HEK293 (cell line): ENCODE results near the gene SLC1A7.

ENCODE experiments used
- CTCF ChIA-PET: fragments of 350-600 bp; formaldehyde crosslinking; extraction: SDS; loops from one replicate; lab custom pipeline; 2021; ENCODE audit warnings: antibody characterized with exemption; lab: Yijun Ruan, JAX
- POLR2A ChIA-PET: fragments of 300-600 bp; formaldehyde crosslinking; extraction: SDS; loops from one replicate; lab custom pipeline; 2020; ENCODE audit warnings: antibody characterized with exemption, inconsistent platforms; lab: Yijun Ruan, JAX
- H3K27ac ChIP-seq: fragments of 200-500 bp; sonication (Bioruptor generic); 2 replicates; pipeline ENCODE4 v1.5.1; 2014; ENCODE audit warnings: low read depth, low read length, control low read depth, inconsistent platforms; ENCODE audit errors: extremely low read depth
- H3K36me3 ChIP-seq, 2 experiments: fragments of 200-500 bp in 1 of 2; sonication (Bioruptor generic) in 1 of 2; 1 replicate in 1 of 2; 2 replicates in 1 of 2; pipeline ENCODE4 v1.5.1; 2014 to 2017; ENCODE audit warnings: inconsistent platforms in 2 of 2, low read length in 2 of 2; ENCODE audit not compliant: control insufficient read depth in 2 of 2, insufficient read depth in 1 of 2
- H3K4me1 ChIP-seq: fragments of 200-500 bp; sonication (Bioruptor generic); 2 replicates; pipeline ENCODE4 v1.5.1; 2014; ENCODE audit warnings: mild to moderate bottlenecking, low read length, inconsistent platforms; ENCODE audit not compliant: control insufficient read depth, insufficient read depth
- H3K4me3 ChIP-seq: 2 replicates; pipeline ENCODE4 v1.5.1; 2011; ENCODE audit warnings: low read depth, mild to moderate bottlenecking, control low read depth, low read length, moderate library complexity
- H3K9me3 ChIP-seq: fragments of 200-500 bp; sonication (Bioruptor generic); 2 replicates; pipeline ENCODE4 v1.5.1; 2014; ENCODE audit warnings: low read depth, low read length, inconsistent platforms; ENCODE audit not compliant: control insufficient read depth, insufficient read depth
- KLF16 ChIP-seq: fragments of 450-650 bp; formaldehyde crosslinking; IDR thresholded peaks from 2 replicates; pipeline ENCODE4 v1.5.1; 2017; ENCODE audit warnings: missing biosample characterization, missing genetic modification characterization
- MZF1 ChIP-seq: fragments of 450-650 bp; formaldehyde crosslinking; IDR thresholded peaks from 2 replicates; pipeline ENCODE4 v1.5.1; 2017; ENCODE audit warnings: missing biosample characterization, missing genetic modification characterization, borderline replicate concordance
- PRDM1 ChIP-seq: fragments of 450-650 bp; formaldehyde crosslinking; IDR thresholded peaks from 2 replicates; pipeline ENCODE4; 2016; ENCODE audit warnings: missing biosample characterization, missing genetic modification characterization
- SALL2 ChIP-seq: fragments of 450-650 bp; formaldehyde crosslinking; IDR thresholded peaks from 2 replicates; pipeline ENCODE4 v1.5.0; 2017; ENCODE audit warnings: missing biosample characterization, mild to moderate bottlenecking, missing genetic modification characterization, borderline replicate concordance
- TRIM28 ChIP-seq: IDR thresholded peaks from 2 replicates; pipeline ENCODE4 v1.6.1; 2011; ENCODE audit warnings: low read length, control low read depth, borderline replicate concordance
- YY2 ChIP-seq: fragments of 450-650 bp; formaldehyde crosslinking; IDR thresholded peaks from 2 replicates; pipeline ENCODE4 v1.5.1; 2016; ENCODE audit warnings: missing biosample characterization, missing genetic modification characterization
- ZFP37 ChIP-seq: fragments of 450-650 bp; formaldehyde crosslinking; IDR thresholded peaks from 2 replicates; pipeline ENCODE4 v1.5.1; 2016; ENCODE audit warnings: missing biosample characterization, missing genetic modification characterization
- ZNF140 ChIP-seq: fragments of 450-650 bp; formaldehyde crosslinking; IDR thresholded peaks from 2 replicates; pipeline ENCODE4 v1.5.1; 2016; ENCODE audit warnings: missing biosample characterization, missing genetic modification characterization
- ZNF175 ChIP-seq: fragments of 450-650 bp; formaldehyde crosslinking; IDR thresholded peaks from 2 replicates; pipeline ENCODE4 v1.5.1; 2016; ENCODE audit warnings: missing biosample characterization, missing genetic modification characterization
- ZNF184 ChIP-seq: fragments of 450-650 bp; IDR thresholded peaks from 2 replicates; pipeline ENCODE4 v1.5.1; 2018; ENCODE audit warnings: missing biosample characterization, mild to moderate bottlenecking, missing genetic modification characterization
- ZNF239 ChIP-seq: fragments of 450-650 bp; formaldehyde crosslinking; IDR thresholded peaks from 2 replicates; pipeline ENCODE4 v1.5.1; 2016; ENCODE audit warnings: missing biosample characterization, missing genetic modification characterization
- ZNF335 ChIP-seq: fragments of 450-650 bp; formaldehyde crosslinking; conservative IDR thresholded peaks from 2 replicates; pipeline ENCODE4 v1.5.1; 2016; ENCODE audit warnings: missing biosample characterization, missing genetic modification characterization
- ZNF341 ChIP-seq: fragments of 450-650 bp; formaldehyde crosslinking; IDR thresholded peaks from 2 replicates; pipeline ENCODE4; 2016; ENCODE audit warnings: low read depth, missing biosample characterization, missing genetic modification characterization
- ZNF426 ChIP-seq: fragments of 450-650 bp; formaldehyde crosslinking; IDR thresholded peaks from 2 replicates; pipeline ENCODE4 v1.5.1; 2017; ENCODE audit warnings: missing biosample characterization, missing genetic modification characterization, mild to moderate bottlenecking, inconsistent platforms, moderate library complexity
- ZNF558 ChIP-seq: fragments of 450-650 bp; formaldehyde crosslinking; IDR thresholded peaks from 2 replicates; pipeline ENCODE4 v1.5.1; 2016; ENCODE audit warnings: missing biosample characterization, missing genetic modification characterization
- ZNF561 ChIP-seq: fragments of 450-650 bp; IDR thresholded peaks from 2 replicates; pipeline ENCODE4 v1.5.1; 2018; ENCODE audit warnings: missing biosample characterization, missing genetic modification characterization, borderline replicate concordance
- ZNF623 ChIP-seq: fragments of 450-650 bp; formaldehyde crosslinking; IDR thresholded peaks from 2 replicates; pipeline ENCODE4 v1.5.1; 2016; ENCODE audit warnings: missing biosample characterization, missing genetic modification characterization
- ZSCAN30 ChIP-seq: fragments of 450-650 bp; IDR thresholded peaks from 2 replicates; pipeline ENCODE4 v1.5.1; 2018; ENCODE audit warnings: missing biosample characterization, mild to moderate bottlenecking, missing genetic modification characterization, moderate library complexity
- TF ChIP-seq, protein P1 (sequence below): fragments of 450-650 bp; formaldehyde crosslinking; IDR thresholded peaks from 2 replicates; pipeline ENCODE4 v1.5.1; 2016; ENCODE audit warnings: missing biosample characterization, missing genetic modification characterization
- TF ChIP-seq, protein P2 (sequence below): fragments of 450-650 bp; formaldehyde crosslinking; IDR thresholded peaks from 2 replicates; pipeline ENCODE4 v1.5.1; 2016; ENCODE audit warnings: missing biosample characterization, missing genetic modification characterization
- TF ChIP-seq, protein P3 (sequence below): fragments of 450-650 bp; formaldehyde crosslinking; IDR thresholded peaks from 2 replicates; pipeline ENCODE4 v1.5.1; 2016; ENCODE audit warnings: missing biosample characterization, missing genetic modification characterization, low read depth
- TF ChIP-seq, protein P4 (sequence below): fragments of 450-650 bp; formaldehyde crosslinking; IDR thresholded peaks from 2 replicates; pipeline ENCODE4 v1.5.1; 2016; ENCODE audit warnings: missing biosample characterization, missing genetic modification characterization
- TF ChIP-seq, protein P5 (sequence below): fragments of 450-650 bp; formaldehyde crosslinking; IDR thresholded peaks from 2 replicates; pipeline ENCODE4 v1.5.1; 2017; ENCODE audit warnings: missing biosample characterization, missing genetic modification characterization
- TF ChIP-seq, protein P6 (sequence below): fragments of 450-650 bp; formaldehyde crosslinking; optimal IDR thresholded peaks from 2 replicates; pipeline ENCODE3; 2016; ENCODE audit warnings: missing biosample characterization, mild to moderate bottlenecking, missing genetic modification characterization

SLC1A7 gene

DNA sequence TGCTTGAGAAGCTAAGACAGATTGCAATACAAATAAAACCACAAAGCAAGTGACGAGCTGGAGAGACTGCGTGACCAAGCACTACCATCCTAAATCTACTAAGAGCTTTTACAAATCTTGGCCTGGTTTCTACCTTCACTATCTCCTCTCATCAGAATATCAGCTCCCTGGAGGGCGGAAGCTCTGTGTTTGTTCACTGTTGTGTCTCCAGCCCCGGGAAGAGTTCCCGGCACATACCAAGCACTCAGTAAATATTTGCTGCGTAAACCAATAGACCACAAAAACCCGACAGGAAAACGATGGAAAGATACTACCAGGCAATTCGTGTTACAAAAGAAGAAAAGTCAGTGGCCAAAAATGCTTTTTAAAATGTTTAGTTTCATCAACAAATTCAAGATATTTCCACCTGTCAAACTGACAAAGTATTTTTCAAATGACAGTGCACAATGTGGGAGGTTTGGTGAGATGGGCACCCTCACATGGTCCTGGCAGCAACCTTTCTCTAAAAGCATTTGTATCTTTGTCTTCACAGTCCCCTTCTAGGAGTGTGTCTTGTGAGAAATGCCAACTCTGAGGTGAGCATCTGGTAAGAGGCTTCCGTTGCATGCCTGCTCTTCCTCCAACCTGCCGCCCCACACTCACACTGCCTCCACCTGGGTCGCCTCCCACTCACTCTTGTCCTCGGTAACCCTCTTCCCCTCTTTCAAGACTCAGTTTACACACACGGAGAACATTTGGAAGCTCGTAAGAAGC, 34.7 kb downstream of the SLC1A7 start:
- Histone ChIP-seq H3K36me3 (no peaks in the 10 kb centered on the region), H3K4me3 (no peak overlapping the region), H3K9me3 (no peaks in the 10 kb centered on the region), H3K27ac (peak overlapping the region; percentile 14; the same call in 1 of the 2 replicates), H3K4me1 (peaks cover 8% of the 10 kb centered on the region)
- ChIA-PET POLR2A (interaction anchor here (0.5 kb wide), 1 partner anchor 95 kb away, joined by 6 read pairs; no protein-coding TSS in a partner anchor), CTCF (interaction anchor here (0.5 to 0.9 kb wide), 2 partner anchors 37 to 75 kb away, joined by 3 read pairs; no protein-coding TSS in a partner anchor)
- no peak for TF ChIP-seq ZNF623 (tag by site-specific recombination)
- TF ChIP-seq MZF1 (tag by site-specific recombination), result no peak
- no peak for TF ChIP-seq ZNF558 (tag by site-specific recombination)
- TF ChIP-seq, protein P1, sequence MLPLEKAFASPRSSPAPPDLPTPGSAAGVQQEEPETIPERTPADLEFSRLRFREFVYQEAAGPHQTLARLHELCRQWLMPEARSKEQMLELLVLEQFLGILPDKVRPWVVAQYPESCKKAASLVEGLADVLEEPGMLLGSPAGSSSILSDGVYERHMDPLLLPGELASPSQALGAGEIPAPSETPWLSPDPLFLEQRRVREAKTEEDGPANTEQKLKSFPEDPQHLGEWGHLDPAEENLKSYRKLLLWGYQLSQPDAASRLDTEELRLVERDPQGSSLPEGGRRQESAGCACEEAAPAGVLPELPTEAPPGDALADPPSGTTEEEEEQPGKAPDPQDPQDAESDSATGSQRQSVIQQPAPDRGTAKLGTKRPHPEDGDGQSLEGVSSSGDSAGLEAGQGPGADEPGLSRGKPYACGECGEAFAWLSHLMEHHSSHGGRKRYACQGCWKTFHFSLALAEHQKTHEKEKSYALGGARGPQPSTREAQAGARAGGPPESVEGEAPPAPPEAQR (tag by site-specific recombination), result no peak
- TF ChIP-seq, protein P2, sequence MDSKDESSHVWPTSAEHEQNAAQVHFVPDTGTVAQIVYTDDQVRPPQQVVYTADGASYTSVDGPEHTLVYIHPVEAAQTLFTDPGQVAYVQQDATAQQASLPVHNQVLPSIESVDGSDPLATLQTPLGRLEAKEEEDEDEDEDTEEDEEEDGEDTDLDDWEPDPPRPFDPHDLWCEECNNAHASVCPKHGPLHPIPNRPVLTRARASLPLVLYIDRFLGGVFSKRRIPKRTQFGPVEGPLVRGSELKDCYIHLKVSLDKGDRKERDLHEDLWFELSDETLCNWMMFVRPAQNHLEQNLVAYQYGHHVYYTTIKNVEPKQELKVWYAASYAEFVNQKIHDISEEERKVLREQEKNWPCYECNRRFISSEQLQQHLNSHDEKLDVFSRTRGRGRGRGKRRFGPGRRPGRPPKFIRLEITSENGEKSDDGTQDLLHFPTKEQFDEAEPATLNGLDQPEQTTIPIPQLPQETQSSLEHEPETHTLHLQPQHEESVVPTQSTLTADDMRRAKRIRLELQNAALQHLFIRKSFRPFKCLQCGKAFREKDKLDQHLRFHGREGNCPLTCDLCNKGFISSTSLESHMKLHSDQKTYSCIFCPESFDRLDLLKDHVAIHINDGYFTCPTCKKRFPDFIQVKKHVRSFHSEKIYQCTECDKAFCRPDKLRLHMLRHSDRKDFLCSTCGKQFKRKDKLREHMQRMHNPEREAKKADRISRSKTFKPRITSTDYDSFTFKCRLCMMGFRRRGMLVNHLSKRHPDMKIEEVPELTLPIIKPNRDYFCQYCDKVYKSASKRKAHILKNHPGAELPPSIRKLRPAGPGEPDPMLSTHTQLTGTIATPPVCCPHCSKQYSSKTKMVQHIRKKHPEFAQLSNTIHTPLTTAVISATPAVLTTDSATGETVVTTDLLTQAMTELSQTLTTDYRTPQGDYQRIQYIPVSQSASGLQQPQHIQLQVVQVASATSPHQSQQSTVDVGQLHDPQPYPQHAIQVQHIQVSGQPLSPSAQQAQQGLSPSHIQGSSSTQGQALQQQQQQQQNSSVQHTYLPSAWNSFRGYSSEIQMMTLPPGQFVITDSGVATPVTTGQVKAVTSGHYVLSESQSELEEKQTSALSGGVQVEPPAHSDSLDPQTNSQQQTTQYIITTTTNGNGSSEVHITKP (tag by site-specific recombination), result 0 out of 2 replicates have a peak, but pooled peaks have one; percentile 24
- TF ChIP-seq ZNF175 (tag by site-specific recombination), result no peak
- TF ChIP-seq ZNF561 (tag by site-specific recombination), result no peak
- TF ChIP-seq ZNF335 (tag by site-specific recombination), result 0 out of 2 replicates have a peak, but pooled peaks have one; percentile 14
- TF ChIP-seq, protein P3, sequence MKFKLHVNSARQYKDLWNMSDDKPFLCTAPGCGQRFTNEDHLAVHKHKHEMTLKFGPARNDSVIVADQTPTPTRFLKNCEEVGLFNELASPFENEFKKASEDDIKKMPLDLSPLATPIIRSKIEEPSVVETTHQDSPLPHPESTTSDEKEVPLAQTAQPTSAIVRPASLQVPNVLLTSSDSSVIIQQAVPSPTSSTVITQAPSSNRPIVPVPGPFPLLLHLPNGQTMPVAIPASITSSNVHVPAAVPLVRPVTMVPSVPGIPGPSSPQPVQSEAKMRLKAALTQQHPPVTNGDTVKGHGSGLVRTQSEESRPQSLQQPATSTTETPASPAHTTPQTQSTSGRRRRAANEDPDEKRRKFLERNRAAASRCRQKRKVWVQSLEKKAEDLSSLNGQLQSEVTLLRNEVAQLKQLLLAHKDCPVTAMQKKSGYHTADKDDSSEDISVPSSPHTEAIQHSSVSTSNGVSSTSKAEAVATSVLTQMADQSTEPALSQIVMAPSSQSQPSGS (tag by site-specific recombination), result no peak
- TF ChIP-seq ZSCAN30 (tag by site-specific recombination), result no peak
- no peak for TF ChIP-seq ZNF426
- TF ChIP-seq ZFP37 (tag by site-specific recombination), result no peak
- TF ChIP-seq ZNF341 (tag by site-specific recombination), result no peak; the same call in 1 of the 2 replicates
- TF ChIP-seq, protein P4, sequence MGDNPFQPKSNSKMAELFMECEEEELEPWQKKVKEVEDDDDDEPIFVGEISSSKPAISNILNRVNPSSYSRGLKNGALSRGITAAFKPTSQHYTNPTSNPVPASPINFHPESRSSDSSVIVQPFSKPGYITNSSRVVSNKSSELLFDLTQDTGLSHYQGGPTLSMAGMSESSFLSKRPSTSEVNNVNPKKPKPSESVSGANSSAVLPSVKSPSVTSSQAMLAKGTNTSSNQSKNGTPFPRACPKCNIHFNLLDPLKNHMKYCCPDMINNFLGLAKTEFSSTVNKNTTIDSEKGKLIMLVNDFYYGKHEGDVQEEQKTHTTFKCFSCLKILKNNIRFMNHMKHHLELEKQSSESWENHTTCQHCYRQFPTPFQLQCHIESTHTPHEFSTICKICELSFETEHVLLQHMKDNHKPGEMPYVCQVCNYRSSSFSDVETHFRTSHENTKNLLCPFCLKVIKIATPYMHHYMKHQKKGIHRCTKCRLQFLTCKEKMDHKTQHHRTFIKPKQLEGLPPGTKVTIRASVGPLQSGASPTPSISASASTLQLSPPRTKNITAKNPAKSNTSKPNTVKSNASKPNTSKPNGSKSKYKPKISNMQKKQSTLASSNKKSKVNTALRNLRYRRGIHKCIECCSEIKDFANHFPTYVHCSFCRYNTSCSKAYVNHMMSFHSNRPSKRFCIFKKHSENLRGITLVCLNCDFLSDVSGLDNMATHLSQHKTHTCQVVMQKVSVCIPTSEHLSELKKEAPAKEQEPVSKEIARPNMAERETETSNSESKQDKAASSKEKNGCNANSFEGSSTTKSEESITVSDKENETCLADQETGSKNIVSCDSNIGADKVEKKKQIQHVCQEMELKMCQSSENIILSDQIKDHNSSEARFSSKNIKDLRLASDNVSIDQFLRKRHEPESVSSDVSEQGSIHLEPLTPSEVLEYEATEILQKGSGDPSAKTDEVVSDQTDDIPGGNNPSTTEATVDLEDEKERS (tag by site-specific recombination), result no peak
- TF ChIP-seq ZNF184, result no peak
- no peak for TF ChIP-seq YY2 (tag by site-specific recombination)
- TF ChIP-seq PRDM1 (tag by site-specific recombination), result no peak
- no peak for TF ChIP-seq KLF16 (tag by site-specific recombination)
- TF ChIP-seq, protein P5, sequence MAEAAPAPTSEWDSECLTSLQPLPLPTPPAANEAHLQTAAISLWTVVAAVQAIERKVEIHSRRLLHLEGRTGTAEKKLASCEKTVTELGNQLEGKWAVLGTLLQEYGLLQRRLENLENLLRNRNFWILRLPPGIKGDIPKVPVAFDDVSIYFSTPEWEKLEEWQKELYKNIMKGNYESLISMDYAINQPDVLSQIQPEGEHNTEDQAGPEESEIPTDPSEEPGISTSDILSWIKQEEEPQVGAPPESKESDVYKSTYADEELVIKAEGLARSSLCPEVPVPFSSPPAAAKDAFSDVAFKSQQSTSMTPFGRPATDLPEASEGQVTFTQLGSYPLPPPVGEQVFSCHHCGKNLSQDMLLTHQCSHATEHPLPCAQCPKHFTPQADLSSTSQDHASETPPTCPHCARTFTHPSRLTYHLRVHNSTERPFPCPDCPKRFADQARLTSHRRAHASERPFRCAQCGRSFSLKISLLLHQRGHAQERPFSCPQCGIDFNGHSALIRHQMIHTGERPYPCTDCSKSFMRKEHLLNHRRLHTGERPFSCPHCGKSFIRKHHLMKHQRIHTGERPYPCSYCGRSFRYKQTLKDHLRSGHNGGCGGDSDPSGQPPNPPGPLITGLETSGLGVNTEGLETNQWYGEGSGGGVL (tag by site-specific recombination), result no peak
- TF ChIP-seq SALL2 (tag by site-specific recombination), result no peak
- TF ChIP-seq ZNF239 (tag by site-specific recombination), result no peak
- TF ChIP-seq, protein P6, sequence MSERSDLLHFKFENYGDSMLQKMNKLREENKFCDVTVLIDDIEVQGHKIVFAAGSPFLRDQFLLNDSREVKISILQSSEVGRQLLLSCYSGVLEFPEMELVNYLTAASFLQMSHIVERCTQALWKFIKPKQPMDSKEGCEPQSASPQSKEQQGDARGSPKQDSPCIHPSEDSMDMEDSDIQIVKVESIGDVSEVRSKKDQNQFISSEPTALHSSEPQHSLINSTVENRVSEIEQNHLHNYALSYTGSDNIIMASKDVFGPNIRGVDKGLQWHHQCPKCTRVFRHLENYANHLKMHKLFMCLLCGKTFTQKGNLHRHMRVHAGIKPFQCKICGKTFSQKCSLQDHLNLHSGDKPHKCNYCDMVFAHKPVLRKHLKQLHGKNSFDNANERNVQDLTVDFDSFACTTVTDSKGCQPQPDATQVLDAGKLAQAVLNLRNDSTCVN (tag by site-specific recombination), result no peak
- peak; percentile 64; the same call in 1 of the 2 replicates for TF ChIP-seq TRIM28
- TF ChIP-seq ZNF140, result no peak
